ENCODE results near the gene CHADL. TPM values are rescaled to one million over a fixed set of nuclear protein-coding genes. Genes with fewer than 3 reads are reported as not detected.
A peak's percentile ranks its signal among the peaks of the same experiment; 100 is the strongest.

CHADL gene
- total and polyA plus RNA-seq, 4 experiments from 2014 or later, result 0.10 to 1.0 (median 0.47) TPM

GRCh38 chr22:41231369-41231768 is 9.4 kb downstream of the CHADL start:
- H3K4me3 ChIP-seq (ENCODE audit: low read length in 2 of 2), result no peak overlapping the region
- Mint-ChIP-seq H3K36me3 (peaks cover 11 to 30% of the 10 kb centered on the region in 2 donors), H3K9me3 (no peaks in the 10 kb centered on the region), H3K27me3 (no peaks in the 10 kb centered on the region), H3K4me1 (peaks cover 0 to 1% (median 0%) of the 10 kb centered on the region in 4 donors), H3K27ac (peak overlapping the region in 2 of 7 donors; percentile 27 to 80), H3K4me3 (no peak overlapping the region)
- CTCF ChIA-PET (ENCODE audit: partially characterized antibody), result interaction anchor here (0.5 kb wide), 1 partner anchor 33 kb away, joined by 3 read pairs; no protein-coding TSS in a partner anchor
- no peaks in the 10 kb centered on the region for H3K27me3 ChIP-seq (ENCODE audit: insufficient read depth, low read length)
- POLR2A ChIA-PET (ENCODE audit: partially characterized antibody), result interaction anchor here (1.2 kb wide), 1 partner anchor 34 kb away, joined by 3 read pairs; no protein-coding TSS in a partner anchor
- DNase-seq, result no peak
- no peaks in the 10 kb centered on the region for H3K4me1 ChIP-seq (ENCODE audit: insufficient read depth, low read length)
- H3K36me3 ChIP-seq (ENCODE audit: insufficient read depth, low read length), result peaks cover 14% of the 10 kb centered on the region
- H3K27ac ChIP-seq (ENCODE audit: low read depth, low read length), result no peak overlapping the region
- intact Hi-C loops (cut with micrococcal nuclease), result no loop called here
- no peaks in the 10 kb centered on the region for H3K9me3 ChIP-seq (ENCODE audit: control insufficient read depth in 1 of 2, low read length in 2 of 2)

GRCh38 chr22:41230401-41230785 is 10.3 kb downstream of the CHADL start:
- Mint-ChIP-seq H3K4me3 (no peak overlapping the region), H3K9me3 (no peaks in the 10 kb centered on the region), H3K27me3 (no peaks in the 10 kb centered on the region), H3K27ac (no peak overlapping the region), H3K4me1 (peaks cover 0 to 1% (median 0%) of the 10 kb centered on the region in 4 donors), H3K36me3 (peaks cover 11 to 36% of the 10 kb centered on the region in 2 donors)
- no peak for DNase-seq
- ChIA-PET POLR2A (ENCODE audit: partially characterized antibody) (interaction anchor here (1.2 kb wide), 1 partner anchor 33 kb away, joined by 3 read pairs; no protein-coding TSS in a partner anchor), CTCF (ENCODE audit: partially characterized antibody) (no interaction called here)
- Histone ChIP-seq H3K36me3 (ENCODE audit: insufficient read depth, low read length) (peaks cover 20% of the 10 kb centered on the region), H3K4me3 (ENCODE audit: low read length in 2 of 2) (no peak overlapping the region), H3K9me3 (ENCODE audit: control insufficient read depth in 1 of 2, low read length in 2 of 2) (no peaks in the 10 kb centered on the region), H3K27ac (ENCODE audit: low read depth, low read length) (no peak overlapping the region), H3K4me1 (ENCODE audit: insufficient read depth, low read length) (no peaks in the 10 kb centered on the region), H3K27me3 (ENCODE audit: insufficient read depth, low read length) (no peaks in the 10 kb centered on the region)
- intact Hi-C loops (cut with micrococcal nuclease), result no loop called here

GRCh38 chr22:41229730-41230400 is 10.9 kb downstream of the CHADL start:
- Mint-ChIP-seq H3K27me3 (no peaks in the 10 kb centered on the region), H3K27ac (peak overlapping the region in 2 of 7 donors; percentile 18 to 51), H3K36me3 (peaks cover 11 to 40% of the 10 kb centered on the region in 2 donors), H3K9me3 (no peaks in the 10 kb centered on the region), H3K4me1 (peaks cover 0 to 1% (median 0%) of the 10 kb centered on the region in 4 donors), H3K4me3 (no peak overlapping the region)
- H3K4me1 ChIP-seq (ENCODE audit: insufficient read depth, low read length), result no peaks in the 10 kb centered on the region
- ChIA-PET POLR2A (ENCODE audit: partially characterized antibody) (interaction anchor here (1.2 kb wide), 1 partner anchor 32 kb away, joined by 3 read pairs; no protein-coding TSS in a partner anchor), CTCF (ENCODE audit: partially characterized antibody) (no interaction called here)
- H3K9me3 ChIP-seq (ENCODE audit: control insufficient read depth in 1 of 2, low read length in 2 of 2), result no peaks in the 10 kb centered on the region
- peaks cover 26% of the 10 kb centered on the region for H3K36me3 ChIP-seq (ENCODE audit: insufficient read depth, low read length)
- no peaks in the 10 kb centered on the region for H3K27me3 ChIP-seq (ENCODE audit: insufficient read depth, low read length)
- intact Hi-C loops (cut with micrococcal nuclease), result no loop called here
- no peak for DNase-seq
- no peak overlapping the region for H3K27ac ChIP-seq (ENCODE audit: low read depth, low read length)
- H3K4me3 ChIP-seq (ENCODE audit: low read length in 2 of 2), result no peak overlapping the region

GRCh38 chr22:41229215-41229614 is 11.5 kb downstream of the CHADL start:
- CTCF ChIA-PET (ENCODE audit: partially characterized antibody), result no interaction called here
- peaks cover 11 to 46% of the 10 kb centered on the region in 2 donors for H3K36me3 Mint-ChIP-seq

GRCh38 chr22:41226723-41227655 is 13.7 kb downstream of the CHADL start:
- H3K9me3 ChIP-seq (ENCODE audit: control insufficient read depth in 1 of 2, low read length in 2 of 2), result no peaks in the 10 kb centered on the region
- CTCF ChIA-PET (ENCODE audit: partially characterized antibody), result interaction anchor here (1.7 kb wide), 1 partner anchor 11 kb away, joined by 10 read pairs; no protein-coding TSS in a partner anchor
- H3K27ac Mint-ChIP-seq, result no peak overlapping the region
- no peaks in the 10 kb centered on the region for H3K4me1 Mint-ChIP-seq
- H3K4me3 Mint-ChIP-seq, result no peak overlapping the region
- DNase-seq, result no peak
- intact Hi-C loops (cut with micrococcal nuclease), result no loop called here
- H3K4me1 ChIP-seq (ENCODE audit: insufficient read depth, low read length), result no peaks in the 10 kb centered on the region
- H3K27me3 Mint-ChIP-seq, result no peaks in the 10 kb centered on the region
- POLR2A ChIA-PET (ENCODE audit: partially characterized antibody), result interaction anchor here (3.7 kb wide), 1 partner anchor 11 kb away, joined by 21 read pairs; no protein-coding TSS in a partner anchor
- no peak overlapping the region for H3K27ac ChIP-seq (ENCODE audit: low read depth, low read length)
- H3K4me3 ChIP-seq (ENCODE audit: low read length in 2 of 2), result no peak overlapping the region
- H3K36me3 ChIP-seq (ENCODE audit: insufficient read depth, low read length), result peaks cover 51% of the 10 kb centered on the region
- H3K36me3 Mint-ChIP-seq, result peaks cover 11 to 57% of the 10 kb centered on the region in 2 donors
- no peaks in the 10 kb centered on the region for H3K9me3 Mint-ChIP-seq
- H3K27me3 ChIP-seq (ENCODE audit: insufficient read depth, low read length), result no peaks in the 10 kb centered on the region

More at GRCh38 chr22:41229215-41229614, 11.5 kb downstream of the CHADL start:
- H3K27me3 Mint-ChIP-seq, result no peaks in the 10 kb centered on the region
- no peaks in the 10 kb centered on the region for H3K9me3 Mint-ChIP-seq
- H3K27me3 ChIP-seq (ENCODE audit: insufficient read depth, low read length), result no peaks in the 10 kb centered on the region
- H3K4me1 Mint-ChIP-seq, result peaks cover 0 to 1% (median 0%) of the 10 kb centered on the region in 4 donors
- H3K27ac ChIP-seq (ENCODE audit: low read depth, low read length), result no peak overlapping the region
- DNase-seq, result no peak
- H3K4me1 ChIP-seq (ENCODE audit: insufficient read depth, low read length), result no peaks in the 10 kb centered on the region
- peaks cover 32% of the 10 kb centered on the region for H3K36me3 ChIP-seq (ENCODE audit: insufficient read depth, low read length)
- H3K4me3 ChIP-seq (ENCODE audit: low read length in 2 of 2), result no peak overlapping the region
- peak overlapping the region in 1 of 7 donors; percentile 43 for H3K27ac Mint-ChIP-seq
- POLR2A ChIA-PET (ENCODE audit: partially characterized antibody), result interaction anchor here (3.7 kb wide), 1 partner anchor 8 kb away, joined by 21 read pairs; no protein-coding TSS in a partner anchor
- intact Hi-C loops (cut with micrococcal nuclease), result no loop called here
- H3K4me3 Mint-ChIP-seq, result no peak overlapping the region
- H3K9me3 ChIP-seq (ENCODE audit: control insufficient read depth in 1 of 2, low read length in 2 of 2), result no peaks in the 10 kb centered on the region

GRCh38 chr22:41223535-41223934 is 17.2 kb downstream of the CHADL start:
- Mint-ChIP-seq H3K27ac (peak overlapping the region in 1 of 7 donors; percentile 68), H3K9me3 (no peaks in the 10 kb centered on the region), H3K4me1 (peaks cover 0 to 8% (median 0%) of the 10 kb centered on the region in 4 donors), H3K4me3 (no peak overlapping the region), H3K27me3 (no peaks in the 10 kb centered on the region), H3K36me3 (peaks cover 18 to 58% of the 10 kb centered on the region in 2 donors)
- H3K4me1 ChIP-seq (ENCODE audit: insufficient read depth, low read length), result no peaks in the 10 kb centered on the region
- no peak for DNase-seq
- POLR2A ChIA-PET (ENCODE audit: partially characterized antibody), result interaction anchor here (0.5 to 0.9 kb wide), 2 partner anchors 12 to 14 kb away, joined by 5 read pairs; no protein-coding TSS in a partner anchor
- intact Hi-C loops (cut with micrococcal nuclease), result no loop called here
- H3K36me3 ChIP-seq (ENCODE audit: insufficient read depth, low read length), result peaks cover 74% of the 10 kb centered on the region
- no peaks in the 10 kb centered on the region for H3K9me3 ChIP-seq (ENCODE audit: control insufficient read depth in 1 of 2, low read length in 2 of 2)
- no peak overlapping the region for H3K4me3 ChIP-seq (ENCODE audit: low read length in 2 of 2)
- no peak overlapping the region for H3K27ac ChIP-seq (ENCODE audit: low read depth, low read length)
- H3K27me3 ChIP-seq (ENCODE audit: insufficient read depth, low read length), result no peaks in the 10 kb centered on the region
- CTCF ChIA-PET (ENCODE audit: partially characterized antibody), result no interaction called here

Measured in CD4-positive, alpha-beta memory T cell (primary cell).